Transverse colon (tissue), 4 donors: ENCODE measurements around the gene LSM11. TPM values are rescaled to one million over a fixed set of nuclear protein-coding genes. Genes with fewer than 3 reads are reported as not detected.

Experiments used
- DNase-seq: peaks from one replicate; pipeline ENCODE4 v3.0.0-alpha.2; 2019
- H3K27ac ChIP-seq, 4 donors: fragments of 200-600 bp; sonication (generic); 2 replicates each; pipeline ENCODE4 v1.5.1; 2016 to 2018; ENCODE audit warnings: inconsistent platforms in 4 of 4
- H3K27me3 ChIP-seq: fragments of 200-600 bp; sonication (generic); 2 replicates; pipeline ENCODE4 v1.5.1; 2017; ENCODE audit warnings: inconsistent platforms
- H3K36me3 ChIP-seq, 4 donors: fragments of 200-600 bp; sonication (generic); 2 replicates each; pipeline ENCODE4 v1.5.1; 2017 to 2019; ENCODE audit warnings: inconsistent platforms in 4 of 4
- H3K4me1 ChIP-seq, 4 donors: fragments of 200-600 bp; sonication (generic); 2 replicates each; pipeline ENCODE4 v1.5.1; 2017 to 2020; ENCODE audit warnings: inconsistent platforms in 4 of 4
- H3K4me3 ChIP-seq, 4 donors: fragments of 200-600 bp; sonication (generic); 1 replicate in 1 of 4; 2 replicates in 3 of 4; pipeline versions ENCODE4 v1.5.1 to v1.6.1; 2017 to 2019; ENCODE audit warnings: inconsistent platforms in 4 of 4
- H3K9me3 ChIP-seq, 2 donors: fragments of 200-600 bp; sonication (generic); 2 replicates each; pipeline ENCODE4 v1.5.1; 2017 to 2019; ENCODE audit warnings: inconsistent platforms in 2 of 2
- EP300 ChIP-seq: sonication (generic); formaldehyde crosslinking; IDR thresholded peaks from one replicate; pipeline ENCODE4 v1.6.1; 2017; ENCODE audit warnings: antibody characterized with exemption, low read depth
- POLR2A ChIP-seq: fragments of 450-650 bp; IDR thresholded peaks from one replicate; pipeline ENCODE4 v1.6.1; 2016; ENCODE audit warnings: antibody characterized with exemption, mild to moderate bottlenecking, moderate library complexity
- POLR2AphosphoS5 ChIP-seq, 3 donors: sonication (generic); formaldehyde crosslinking; IDR thresholded peaks; one replicate each; pipeline ENCODE4 v1.6.1; 2016; ENCODE audit warnings: antibody characterized with exemption in 3 of 3
- WGBS, 2 donors: methylation state at CpG; one replicate each; pipeline ENCODE4 v1.1.5; 2018; ENCODE audit warnings: low coverage in 1 of 2; 5-methylcytosine and 5-hydroxymethylcytosine counted together
- in situ Hi-C, 4 donors: fragments of 200-750 bp; cut with MboI; loops; one replicate each; pipeline versions ENCODE4 v1.15.0 to v1.15.1; 2017; ENCODE audit warnings: low sequenced_read_pairs in 3 of 4, low pct_ligation_motif_present in 1 of 4, low pct_unique_long_range_greater_than_20kb in 1 of 4
- intact Hi-C: fragments of 100-400 bp; cut with DNase I; formaldehyde crosslinking; loops from one replicate; pipeline ENCODE4 v1.15.1; 2023; ENCODE audit warnings: low total_unique reads
- total RNA-seq, 4 donors: library from RNA; depleted of rRNA; stranded (reverse); fragments of >200 nt; gene quantifications; one replicate each; pipeline ENCODE4 v1.1.0, GENCODE V29; 2016
- TF ChIP-seq, protein P1 (sequence below), 5 experiments: fragments of 200-600 bp in 3 of 5; fragments of 450-650 bp in 2 of 5; sonication (generic) in 3 of 5; IDR thresholded peaks; 1 replicate in 2 of 5; 2 replicates in 3 of 5; pipeline ENCODE4 v1.5.1; 2016 to 2017; ENCODE audit warnings: antibody characterized with exemption in 5 of 5, inconsistent platforms in 3 of 5, mild to moderate bottlenecking in 2 of 5, moderate library complexity in 1 of 5

The LSM11 gene
- total RNA-seq, 4 donors from 2014 or later, result 4.1 to 10.0 (median 5.8) TPM

DNA sequence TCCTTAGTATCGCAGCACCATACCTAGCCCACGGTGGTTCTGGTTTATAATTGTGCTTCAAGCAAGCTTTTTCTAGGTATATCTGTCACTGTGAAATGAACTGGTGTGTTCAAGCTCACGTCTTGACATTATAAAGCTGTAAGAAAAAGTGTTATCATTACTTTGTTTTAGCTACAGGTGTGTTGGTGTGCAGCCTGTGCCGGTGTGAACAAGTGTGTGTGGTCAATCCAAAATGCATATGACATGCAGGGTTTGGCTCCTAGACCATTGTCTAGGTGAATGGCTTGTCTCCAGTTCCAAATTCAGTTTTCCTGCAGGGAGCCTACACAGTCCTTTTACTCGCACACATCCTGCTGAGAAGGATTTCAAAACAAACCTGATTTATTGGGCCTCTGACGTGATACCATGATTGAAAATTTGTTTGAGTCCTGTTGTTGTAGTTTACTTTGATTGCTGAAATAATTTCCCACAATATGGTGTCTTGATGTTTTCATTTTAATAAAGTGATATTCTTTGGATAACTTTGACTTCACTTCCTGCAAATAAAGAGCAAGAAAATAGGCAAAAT lies 3.7 kb downstream of the LSM11 start:
- DNase-seq, result no peak
- Histone ChIP-seq H3K36me3 (peaks cover 0 to 5% (median 0%) of the 10 kb centered on the region in 4 donors), H3K9me3 (no peaks in the 10 kb centered on the region), H3K4me3 (no peak overlapping the region), H3K27me3 (no peaks in the 10 kb centered on the region), H3K27ac (no peak overlapping the region), H3K4me1 (peaks cover 12 to 31% (median 15%) of the 10 kb centered on the region in 4 donors)
- in situ Hi-C loops (loop anchor here in 3 of 4 donors (10.0 to 25.0 kb wide), 5 partner anchors 260 to 610 kb away; partner anchors contain the start of gene MED7 (in 1 of the 3)), intact Hi-C loops (loop anchor here (10.0 kb wide), 1 partner anchor 1712 kb away; no protein-coding TSS in a partner anchor)
- TF ChIP-seq POLR2AphosphoS5 (IDR thresholded peaks at IDR 0.05), result no peak
- TF ChIP-seq, protein P1, sequence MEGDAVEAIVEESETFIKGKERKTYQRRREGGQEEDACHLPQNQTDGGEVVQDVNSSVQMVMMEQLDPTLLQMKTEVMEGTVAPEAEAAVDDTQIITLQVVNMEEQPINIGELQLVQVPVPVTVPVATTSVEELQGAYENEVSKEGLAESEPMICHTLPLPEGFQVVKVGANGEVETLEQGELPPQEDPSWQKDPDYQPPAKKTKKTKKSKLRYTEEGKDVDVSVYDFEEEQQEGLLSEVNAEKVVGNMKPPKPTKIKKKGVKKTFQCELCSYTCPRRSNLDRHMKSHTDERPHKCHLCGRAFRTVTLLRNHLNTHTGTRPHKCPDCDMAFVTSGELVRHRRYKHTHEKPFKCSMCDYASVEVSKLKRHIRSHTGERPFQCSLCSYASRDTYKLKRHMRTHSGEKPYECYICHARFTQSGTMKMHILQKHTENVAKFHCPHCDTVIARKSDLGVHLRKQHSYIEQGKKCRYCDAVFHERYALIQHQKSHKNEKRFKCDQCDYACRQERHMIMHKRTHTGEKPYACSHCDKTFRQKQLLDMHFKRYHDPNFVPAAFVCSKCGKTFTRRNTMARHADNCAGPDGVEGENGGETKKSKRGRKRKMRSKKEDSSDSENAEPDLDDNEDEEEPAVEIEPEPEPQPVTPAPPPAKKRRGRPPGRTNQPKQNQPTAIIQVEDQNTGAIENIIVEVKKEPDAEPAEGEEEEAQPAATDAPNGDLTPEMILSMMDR (IDR thresholded peaks at IDR 0.05), result no peak
- TF ChIP-seq POLR2A, result no peak
- no peak for TF ChIP-seq EP300
- WGBS, 2 donors, result 82 to 92% methylated on average over 6 of the region's 6 CpGs

DNA sequence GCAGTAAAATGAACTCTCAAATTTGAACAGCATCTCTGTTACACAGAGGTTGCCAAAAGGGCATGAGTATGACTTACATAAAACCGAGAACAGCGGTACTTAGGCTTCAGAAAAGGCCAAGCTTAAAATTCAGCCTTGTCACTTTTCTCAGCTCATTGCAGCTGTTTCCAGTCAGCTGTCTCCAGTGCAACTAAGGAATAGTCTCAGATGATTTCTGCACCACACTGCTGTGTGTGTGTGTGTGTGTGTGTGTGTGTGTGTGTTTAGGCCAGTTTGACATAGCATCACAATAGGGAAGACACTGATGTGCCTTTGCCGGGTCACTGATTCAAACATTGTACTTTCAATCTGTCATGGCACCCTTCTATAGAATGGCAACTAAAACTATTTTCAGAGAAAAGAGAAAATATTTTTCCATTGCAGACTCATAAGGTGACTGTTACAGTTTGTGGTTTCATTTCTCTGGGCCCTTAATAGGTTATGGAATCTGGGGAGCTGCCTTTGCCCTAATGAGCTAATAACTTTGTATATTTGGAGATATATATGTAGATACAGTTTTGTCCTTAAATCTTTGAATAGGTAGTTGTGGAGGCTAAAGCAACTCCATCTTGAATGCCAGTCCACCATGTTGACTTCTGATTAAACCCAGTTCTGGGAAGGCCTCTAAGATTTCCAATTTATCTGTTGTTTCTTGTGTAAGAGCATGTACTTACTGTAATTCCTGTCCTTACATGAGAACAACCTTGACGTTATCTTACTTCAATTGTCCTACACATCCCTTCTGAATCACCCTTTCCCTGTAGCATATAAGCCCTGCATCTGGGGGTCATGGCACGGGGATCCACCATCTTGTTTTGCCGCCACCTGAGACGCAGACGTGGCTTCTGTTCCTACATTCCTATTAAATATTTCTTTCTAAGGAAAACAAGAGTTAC lies 4.5 kb downstream of the LSM11 start:
- Histone ChIP-seq H3K4me1 (peaks cover 10 to 29% (median 13%) of the 10 kb centered on the region in 4 donors), H3K36me3 (peaks cover 0 to 12% (median 0%) of the 10 kb centered on the region in 4 donors), H3K27me3 (no peaks in the 10 kb centered on the region), H3K4me3 (no peak overlapping the region), H3K9me3 (no peaks in the 10 kb centered on the region), H3K27ac (no peak overlapping the region)
- in situ Hi-C loops, result loop anchor here in 3 of 4 donors (10.0 to 25.0 kb wide), 5 partner anchors 261 to 611 kb away; partner anchors contain the start of gene MED7 (in 1 of the 3)
- no peak for DNase-seq
- intact Hi-C loops, result loop anchor here (10.0 kb wide), 1 partner anchor 1713 kb away; no protein-coding TSS in a partner anchor
- no peak for TF ChIP-seq EP300
- TF ChIP-seq POLR2AphosphoS5 (IDR thresholded peaks at IDR 0.05), result no peak
- no peak for TF ChIP-seq POLR2A
- TF ChIP-seq, protein P1 (IDR thresholded peaks at IDR 0.05), result no peak
- WGBS, 2 donors, result 89% methylated on average over 7 to 8 of the region's 8 CpGs

- in situ Hi-C loops, result loop anchor here in 3 of 4 donors (10.0 to 25.0 kb wide), 5 partner anchors 262 to 612 kb away; partner anchors contain the start of gene MED7 (in 1 of the 3)
- WGBS, 2 donors, result 78 to 79% methylated on average over 4 of the region's 4 CpGs
- intact Hi-C loops, result loop anchor here (10.0 kb wide), 1 partner anchor 1714 kb away; no protein-coding TSS in a partner anchor
Observed at GRCh38 chr5:157748760-157749461, 5.4 kb downstream of the LSM11 start.

More at GRCh38 chr5:157748760-157749461, 5.4 kb downstream of the LSM11 start:
- Histone ChIP-seq H3K36me3 (peaks cover 0 to 21% (median 0%) of the 10 kb centered on the region in 4 donors), H3K27me3 (no peaks in the 10 kb centered on the region), H3K9me3 (no peaks in the 10 kb centered on the region), H3K4me1 (peaks cover 9 to 26% (median 10%) of the 10 kb centered on the region in 4 donors), H3K27ac (no peak overlapping the region), H3K4me3 (no peak overlapping the region)
- DNase-seq, result no peak
- TF ChIP-seq EP300, result no peak
- no peak for TF ChIP-seq POLR2A
- TF ChIP-seq, protein P1 (IDR thresholded peaks at IDR 0.05), result no peak
- TF ChIP-seq POLR2AphosphoS5 (IDR thresholded peaks at IDR 0.05), result no peak
